GM18508 (cell line): Measurements from ENCODE around the gene HIRA.

Experiments
- ATAC-seq: cut with Tn5 transposase; IDR thresholded peaks from one replicate; pipeline ENCODE4 v1.9.1; 2021; ENCODE audit warnings: moderate number of reproducible peaks; ENCODE audit not compliant: insufficient read depth, unreplicated experiment

The HIRA gene

GRCh38 chr22:19360300-19360792, 71.2 kb downstream of the HIRA start:
- no peak for ATAC-seq

DNA sequence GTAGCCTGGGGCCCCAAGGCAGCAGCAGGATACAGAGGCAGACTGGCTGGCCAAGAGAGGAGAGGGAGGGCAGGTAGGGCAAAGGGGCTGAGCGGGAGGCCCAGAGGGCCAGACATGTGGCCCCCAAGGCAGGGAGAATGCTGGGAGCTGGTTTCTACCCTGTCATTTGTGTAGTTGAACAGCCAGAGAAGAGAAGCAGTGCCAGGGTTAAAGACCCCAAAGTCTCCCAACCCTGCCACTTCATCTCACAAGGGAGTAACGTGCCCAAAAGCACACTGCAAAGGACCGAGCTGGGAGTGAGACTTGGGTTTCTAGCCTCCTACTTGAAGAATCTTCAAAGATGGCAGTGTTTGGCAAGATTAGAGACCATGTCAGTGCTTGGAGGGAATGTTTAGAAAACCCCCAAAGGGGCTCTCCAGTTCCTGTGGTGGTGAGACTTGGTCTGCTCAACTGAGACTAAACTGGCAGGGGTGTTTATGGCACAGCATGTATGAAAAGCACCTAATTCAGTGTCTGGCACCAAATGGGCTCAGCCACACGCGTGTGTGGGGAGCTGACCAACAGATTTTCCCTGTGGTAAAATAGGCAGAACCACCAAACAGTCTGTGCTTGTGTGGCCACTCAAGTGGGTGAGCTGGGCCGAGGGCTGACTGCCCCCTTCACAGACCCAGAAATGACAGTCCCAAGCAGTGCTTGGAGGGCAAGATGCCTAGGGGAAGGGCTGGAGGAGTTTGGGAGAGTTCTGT, 71.8 kb downstream of the HIRA start:
- no peak for ATAC-seq

- no peak for ATAC-seq
Measured at GRCh38 chr22:19358703-19359553, 72.6 kb downstream of the HIRA start.

DNA sequence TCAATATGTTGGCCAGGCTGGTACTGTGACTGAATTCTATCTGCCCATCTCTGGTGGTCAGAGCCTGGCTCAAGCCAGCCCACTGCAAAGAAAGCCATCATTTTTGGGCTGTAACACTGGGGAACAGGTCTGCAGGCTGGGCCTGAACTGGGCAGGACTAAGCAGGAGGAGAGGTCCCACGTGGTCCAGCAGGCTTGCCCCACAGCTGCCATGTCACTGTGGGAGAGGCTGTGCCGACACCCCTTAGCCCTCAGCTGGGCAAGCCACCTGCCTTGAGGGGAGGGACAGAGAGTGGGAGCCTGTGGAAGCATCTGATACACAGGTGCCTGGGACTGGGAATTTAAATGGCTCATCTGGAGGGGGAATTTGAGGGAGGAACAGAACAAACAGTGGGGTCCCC, 73.3 kb downstream of the HIRA start:
- ATAC-seq = no peak

DNA sequence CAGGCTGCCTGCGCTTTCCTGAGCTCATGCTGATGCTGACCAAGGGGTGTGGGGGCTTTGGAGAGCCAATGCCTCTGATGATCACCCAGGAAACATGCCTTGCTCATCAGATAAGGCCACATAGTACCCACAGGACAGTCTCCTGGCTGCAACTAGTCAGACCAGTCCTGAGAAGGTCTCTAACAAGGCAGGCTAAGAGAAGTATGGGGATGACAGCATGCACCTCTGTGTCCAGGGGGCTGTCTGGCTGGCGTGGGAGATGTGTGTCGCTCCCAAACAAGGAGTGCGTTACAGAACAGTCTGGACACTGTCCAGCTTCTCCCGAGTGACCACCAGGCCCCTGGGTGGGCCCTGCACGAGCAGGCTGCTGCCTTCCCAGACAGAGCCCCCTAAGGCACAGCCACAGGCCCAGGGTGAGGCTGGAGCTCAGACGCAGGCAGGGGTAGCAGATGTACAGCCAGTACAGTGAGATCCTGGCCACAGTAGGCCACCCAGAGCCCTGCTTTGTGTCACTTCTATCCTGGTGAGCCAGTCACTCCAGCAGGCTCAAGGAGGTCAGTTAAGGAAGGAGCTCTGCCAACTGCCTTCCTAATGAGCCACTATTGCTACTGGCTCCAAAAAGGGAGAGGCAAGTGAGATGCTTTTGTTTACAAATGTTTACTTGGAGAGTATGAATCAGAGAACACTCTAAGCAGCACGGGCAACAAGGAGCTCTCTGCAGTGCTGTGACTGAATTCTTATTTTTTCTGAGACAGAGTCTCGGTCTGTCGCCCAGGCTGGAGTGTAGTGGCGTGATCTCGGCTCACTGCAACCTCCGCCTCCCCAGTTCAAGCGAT, 74.0 kb downstream of the HIRA start:
- ATAC-seq = no peak

DNA sequence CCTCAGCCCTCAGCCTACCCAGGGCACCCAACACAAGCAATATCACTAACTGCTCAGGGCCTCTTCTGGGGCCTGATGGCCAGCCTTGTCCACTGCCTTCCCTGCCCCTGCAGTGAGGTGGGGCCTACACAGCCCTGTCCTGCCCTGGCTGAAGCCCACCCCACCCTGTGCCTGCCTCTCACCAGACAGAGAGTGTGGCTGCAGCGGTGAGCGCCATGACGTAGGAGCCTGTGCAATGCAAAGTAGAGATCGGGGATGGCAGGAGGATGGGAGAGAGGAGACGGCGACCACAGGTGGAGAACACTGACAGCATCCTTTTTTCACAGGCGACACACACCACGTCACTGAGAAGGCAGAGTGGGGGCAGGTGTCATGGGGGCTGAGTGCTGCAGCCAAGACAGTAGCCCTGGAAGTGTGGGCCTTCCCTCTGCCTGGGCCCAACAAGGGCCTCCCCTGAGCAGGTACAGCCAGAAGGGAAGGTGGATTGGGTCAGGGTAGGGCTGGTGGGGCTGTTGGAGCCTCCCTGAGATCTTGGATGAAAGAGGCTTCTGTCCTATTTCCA, 74.7 kb downstream of the HIRA start:
- ATAC-seq = no peak

DNA sequence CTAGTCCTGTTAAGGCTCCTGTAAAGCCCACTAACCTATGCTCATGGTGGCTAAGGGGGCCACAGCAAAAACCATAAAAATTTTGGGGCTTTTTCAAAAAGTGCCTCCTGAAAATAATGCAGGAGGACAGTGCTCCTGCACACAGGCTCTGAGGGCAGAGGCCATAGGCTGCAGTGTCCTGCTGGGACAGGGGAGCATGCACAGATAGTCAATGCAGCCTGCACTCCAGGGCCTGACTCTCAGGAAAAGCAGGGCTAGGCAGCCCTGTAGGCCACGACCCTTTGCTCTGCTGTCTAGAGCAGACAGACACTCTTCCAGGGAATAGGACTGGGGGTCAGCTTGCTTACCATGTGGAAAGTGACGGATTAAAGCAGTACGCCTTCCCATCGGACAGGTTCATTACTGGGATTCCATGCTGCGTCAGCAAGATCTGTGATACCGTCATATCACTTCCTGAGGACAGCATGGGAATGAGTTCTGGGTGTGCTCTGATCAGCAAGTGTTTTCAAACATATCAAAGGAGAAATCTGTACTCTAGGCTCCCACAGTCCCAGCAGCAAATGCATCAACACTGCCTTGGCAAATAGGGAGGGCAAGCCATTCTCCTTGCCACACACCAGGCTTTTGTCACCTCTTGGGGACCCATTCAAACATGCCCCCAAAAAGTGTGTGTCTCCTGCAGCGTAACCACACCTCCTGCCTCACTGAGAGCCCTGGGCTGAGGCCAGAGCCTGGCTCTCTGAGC, 75.9 kb downstream of the HIRA start:
- ATAC-seq = no peak

DNA sequence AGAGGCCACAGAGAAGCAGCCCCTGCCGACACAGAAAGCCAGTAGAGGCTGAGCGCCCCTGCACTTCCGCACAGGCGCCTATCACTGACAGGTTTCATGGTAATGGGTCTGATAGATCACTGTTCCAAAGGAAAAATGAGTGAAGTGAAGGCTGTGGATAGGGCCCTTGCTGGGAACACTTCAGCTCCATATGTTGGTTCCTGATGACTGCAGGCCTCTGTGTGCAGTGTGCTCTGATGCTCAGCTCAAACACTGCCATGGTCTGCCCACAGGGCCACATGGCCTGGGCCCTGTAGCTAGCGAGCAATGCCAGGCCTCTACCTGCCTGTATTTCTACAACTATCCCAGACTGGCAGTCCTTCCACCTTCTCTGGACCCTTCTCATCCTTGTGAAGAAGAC, 77.3 kb downstream of the HIRA start:
- no peak for ATAC-seq

DNA sequence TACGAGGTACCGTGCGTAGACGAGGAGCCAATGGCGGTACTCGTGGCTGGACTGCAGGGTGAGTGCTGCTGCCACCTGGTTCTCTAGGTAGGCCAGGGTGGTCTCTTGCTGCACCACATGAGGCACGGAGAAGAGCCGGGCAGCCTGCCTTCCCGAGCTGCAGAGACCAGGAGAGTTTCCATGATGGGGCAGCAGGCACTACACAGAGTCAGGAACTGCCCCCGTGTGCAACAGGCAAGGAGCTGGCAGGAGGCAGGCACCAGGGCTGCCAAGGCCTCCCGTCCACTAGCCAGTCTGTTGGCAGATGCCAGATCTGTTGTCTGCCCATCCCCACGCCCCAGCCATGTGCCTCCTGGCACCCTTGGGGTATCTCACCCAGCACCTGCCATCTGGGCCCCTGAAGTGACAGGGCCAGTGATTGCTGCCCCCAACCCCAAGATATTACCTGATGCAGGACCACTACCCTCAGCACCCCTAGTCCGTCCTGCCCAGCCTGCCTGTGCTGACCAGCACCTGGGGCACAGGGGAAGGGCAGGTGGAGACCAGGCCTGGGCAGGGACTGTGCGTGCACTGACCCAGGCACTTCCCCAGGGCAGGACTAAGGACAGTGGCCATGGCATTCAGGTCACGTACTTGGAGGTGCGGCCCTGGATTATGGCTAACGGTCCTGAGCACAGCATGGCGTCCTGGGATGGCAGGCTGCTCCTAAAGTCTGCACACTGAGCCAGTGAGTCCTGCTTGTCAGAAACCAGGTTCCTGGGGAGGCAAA, 78.0 kb downstream of the HIRA start:
- ATAC-seq = no peak

DNA sequence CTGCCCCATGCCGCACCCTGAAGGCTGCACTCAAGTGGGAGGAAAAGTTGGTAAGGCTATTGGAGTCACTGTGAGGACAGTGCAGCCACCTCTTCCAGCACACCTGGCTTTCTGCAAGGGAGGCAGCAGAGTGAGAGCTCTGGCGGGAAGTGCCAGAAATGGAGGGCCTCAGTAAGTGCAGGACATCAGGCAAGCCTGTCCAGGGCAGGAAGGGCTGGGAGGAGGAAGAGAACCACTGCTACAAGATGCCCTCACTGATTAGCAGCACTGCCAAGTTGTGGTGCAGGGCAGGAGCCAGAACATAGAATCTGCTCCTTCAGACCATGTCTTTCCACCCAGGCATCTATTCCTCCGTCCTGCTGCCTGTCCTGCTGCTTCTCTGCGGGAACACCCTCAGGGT, 78.8 kb downstream of the HIRA start:
- ATAC-seq = no peak

DNA sequence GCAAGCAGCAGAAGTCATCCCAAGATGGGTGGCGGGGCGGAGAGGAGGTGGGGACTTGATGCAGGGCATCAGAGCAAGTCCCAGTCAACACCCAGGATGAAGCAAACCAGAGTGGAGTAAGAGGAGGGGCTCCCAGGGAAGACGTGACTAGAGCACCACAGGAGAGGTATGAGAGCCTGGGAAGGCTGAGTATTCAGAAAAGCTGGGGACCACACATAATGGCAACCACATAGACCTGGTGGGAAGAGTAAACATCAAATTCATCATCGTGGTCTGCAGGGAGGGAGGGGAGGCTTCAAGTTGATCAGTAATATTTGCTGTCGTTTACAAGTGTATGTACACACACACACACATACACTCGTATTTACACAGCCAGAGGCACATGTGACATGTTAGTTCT, 79.3 kb downstream of the HIRA start:
- no peak for ATAC-seq

GRCh38 chr22:19351604-19352003, 79.9 kb downstream of the HIRA start:
- no peak for ATAC-seq

DNA sequence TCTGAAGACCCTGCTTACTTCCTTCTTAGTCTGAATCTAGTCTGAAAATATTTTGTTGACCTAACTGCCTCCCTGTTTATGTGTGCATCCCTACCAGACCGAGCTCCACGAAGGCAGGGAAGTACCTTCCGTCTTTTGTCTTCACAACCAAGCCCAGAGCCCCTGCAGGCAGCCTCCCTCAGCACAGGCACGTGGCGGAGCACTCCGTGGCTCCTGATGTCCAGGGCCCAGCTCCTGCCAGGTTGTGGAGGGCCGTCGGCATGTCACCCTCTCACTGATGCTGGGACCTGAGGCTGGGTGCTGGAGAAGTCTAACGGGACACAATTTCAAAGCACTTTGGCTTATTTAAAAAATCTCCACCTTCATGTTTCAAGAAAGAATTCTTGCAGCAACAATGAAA, 80.6 kb downstream of the HIRA start:
- no peak for ATAC-seq

DNA sequence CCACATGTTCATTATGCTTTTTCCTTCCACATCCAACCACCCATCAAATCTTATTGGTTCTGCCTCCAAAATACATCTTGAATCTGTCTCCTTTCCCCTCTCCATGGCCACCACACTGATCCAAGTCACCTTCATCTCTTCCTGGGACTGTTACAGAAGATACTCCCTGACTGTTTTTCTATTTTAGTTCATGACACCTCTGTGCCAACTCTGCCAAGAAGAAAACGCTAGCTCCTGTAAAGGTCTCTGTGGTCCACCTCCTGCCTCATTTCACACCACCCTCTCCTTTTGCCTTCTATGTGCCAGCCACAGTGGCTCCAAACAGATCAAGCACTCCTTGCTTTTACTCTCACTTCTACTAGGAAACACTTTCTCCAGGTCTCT, 81.1 kb downstream of the HIRA start:
- ATAC-seq = no peak

GRCh38 chr22:19349778-19350475, 81.6 kb downstream of the HIRA start:
- no peak for ATAC-seq

GRCh38 chr22:19346677-19347265, 84.8 kb downstream of the HIRA start:
- no peak for ATAC-seq

DNA sequence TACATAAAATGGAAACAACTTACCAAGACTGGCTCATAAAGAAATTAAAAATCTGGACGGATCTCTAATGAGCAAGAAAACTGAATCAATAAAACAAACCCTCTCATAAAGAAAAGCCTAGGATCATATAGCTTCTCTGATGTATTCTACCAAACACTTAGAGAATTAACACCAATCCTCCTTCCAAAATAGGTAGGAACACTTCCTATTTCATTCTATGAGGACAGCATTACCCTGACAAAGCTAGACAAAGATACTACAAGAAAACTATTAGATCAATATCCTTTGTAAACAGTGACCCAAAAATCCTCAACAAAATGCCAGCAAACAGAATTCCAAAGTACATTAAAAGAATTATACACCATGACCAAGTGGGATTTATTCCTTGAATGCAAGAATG, 87.1 kb downstream of the HIRA start:
- ATAC-seq = no peak

- ATAC-seq = no peak
Measured at GRCh38 chr22:19343470-19343869, 88.1 kb downstream of the HIRA start.
